Uterus (tissue), 4 donors: Measurements from ENCODE around the gene CACNB1. TPM values are rescaled to one million over a fixed set of nuclear protein-coding genes. Genes with fewer than 3 reads are reported as not detected.

Experiments used
- DNase-seq, 2 donors: peaks; one replicate each; pipeline ENCODE4 v3.0.0-alpha.2; 2019 to 2020
- H3K27ac ChIP-seq, 2 donors: fragments of 200-600 bp; sonication (generic); 1 replicate in 1 of 2; 2 replicates in 1 of 2; pipeline ENCODE4 v1.5.1; 2016 to 2018
- H3K27me3 ChIP-seq, 2 donors: fragments of 200-600 bp; sonication (generic); one replicate each; pipeline ENCODE4 v1.5.1; 2018 to 2019; ENCODE audit warnings: control low read depth in 1 of 2
- H3K36me3 ChIP-seq, 2 donors: fragments of 200-600 bp; sonication (generic); one replicate each; pipeline ENCODE4 v1.5.1; 2019; ENCODE audit warnings: control low read depth in 1 of 2
- H3K4me1 ChIP-seq, 2 donors: fragments of 200-600 bp; sonication (generic); one replicate each; pipeline ENCODE4 v1.5.1; 2018 to 2019; ENCODE audit warnings: control low read depth in 1 of 2
- H3K4me3 ChIP-seq, 2 donors: fragments of 200-600 bp; sonication (generic); 1 replicate in 1 of 2; 2 replicates in 1 of 2; pipeline ENCODE4 v1.5.1; 2018 to 2019; ENCODE audit warnings: mild to moderate bottlenecking in 1 of 2
- H3K9me3 ChIP-seq, 2 donors: fragments of 200-600 bp; sonication (generic); one replicate each; pipeline ENCODE4 v1.5.1; 2019; ENCODE audit warnings: control low read depth in 1 of 2
- CTCF ChIP-seq, 4 experiments: fragments of 200-600 bp in 2 of 4; fragments of 450-650 bp in 2 of 4; sonication (generic) in 2 of 4; IDR thresholded peaks; one replicate each; pipeline ENCODE4 v1.5.1; 2016 to 2019; ENCODE audit warnings: antibody characterized with exemption in 4 of 4, mild to moderate bottlenecking in 2 of 4, moderate library complexity in 1 of 4
- POLR2A ChIP-seq, 2 donors: fragments of 450-650 bp; IDR thresholded peaks; one replicate each; pipeline ENCODE4 v1.6.1; 2016; ENCODE audit warnings: antibody characterized with exemption in 2 of 2, mild to moderate bottlenecking in 1 of 2, moderate library complexity in 1 of 2
- intact Hi-C: fragments of 100-400 bp; cut with DNase I; formaldehyde crosslinking; loops from one replicate; pipeline ENCODE4 v1.15.1; 2023; ENCODE audit warnings: low total_unique reads
- total RNA-seq, 4 donors: library from RNA; depleted of rRNA in 3 of 4; stranded (reverse); fragments of >200 nt in 3 of 4; gene quantifications; one replicate each; pipeline versions ENCODE4 v1.1.0 to v1.2.4, GENCODE V29; 2014 to 2023
- donor health status: DM: yes; HTN: yes; CAD: no.

The CACNB1 gene
- total RNA-seq, 4 donors from 2014 or later = 5.6 to 23.3 (median 8.4) TPM

- DNase-seq = no peak
- intact Hi-C loops = no loop called here
- Histone ChIP-seq H3K27me3 (no peaks in the 10 kb centered on the region), H3K4me3 (no peak overlapping the region), H3K9me3 (no peaks in the 10 kb centered on the region), H3K27ac (no peak overlapping the region), H3K4me1 (peaks cover 0 to 16% of the 10 kb centered on the region in 2 donors), H3K36me3 (no peaks in the 10 kb centered on the region)
- TF ChIP-seq POLR2A (IDR thresholded peaks at IDR 0.05) (no peak), CTCF (IDR thresholded peaks at IDR 0.05) (no peak)
Observed at GRCh38 chr17:39191750-39192510, 5.5 kb downstream of the CACNB1 start.

- Histone ChIP-seq H3K36me3 (no peaks in the 10 kb centered on the region), H3K4me3 (no peak overlapping the region), H3K27me3 (no peaks in the 10 kb centered on the region), H3K4me1 (no peaks in the 10 kb centered on the region), H3K27ac (no peak overlapping the region), H3K9me3 (no peaks in the 10 kb centered on the region)
- DNase-seq = no peak
- intact Hi-C loops = no loop called here
- no peak for TF ChIP-seq POLR2A (IDR thresholded peaks at IDR 0.05)
- no peak for TF ChIP-seq CTCF (IDR thresholded peaks at IDR 0.05)
Observed at GRCh38 chr17:39187152-39187830, 10.2 kb downstream of the CACNB1 start.

GRCh38 chr17:39186481-39187002 is 10.9 kb downstream of the CACNB1 start:
- intact Hi-C loops = no loop called here
- Histone ChIP-seq H3K27ac (no peak overlapping the region), H3K4me3 (no peak overlapping the region), H3K9me3 (no peaks in the 10 kb centered on the region), H3K4me1 (no peaks in the 10 kb centered on the region), H3K27me3 (no peaks in the 10 kb centered on the region), H3K36me3 (no peaks in the 10 kb centered on the region)
- no peak for DNase-seq
- TF ChIP-seq POLR2A (IDR thresholded peaks at IDR 0.05) (no peak), CTCF (IDR thresholded peaks at IDR 0.05) (no peak)

- no peaks in the 10 kb centered on the region for H3K27me3 ChIP-seq
- H3K4me1 ChIP-seq = no peaks in the 10 kb centered on the region
- intact Hi-C loops = no loop called here
- TF ChIP-seq POLR2A (IDR thresholded peaks at IDR 0.05) (no peak), CTCF (IDR thresholded peaks at IDR 0.05) (no peak)
- no peaks in the 10 kb centered on the region for H3K36me3 ChIP-seq
- H3K9me3 ChIP-seq = no peaks in the 10 kb centered on the region
- no peak overlapping the region for H3K4me3 ChIP-seq
- no peak for DNase-seq
- H3K27ac ChIP-seq = no peak overlapping the region
Observed at GRCh38 chr17:39183720-39184119, 13.7 kb downstream of the CACNB1 start.

GRCh38 chr17:39183045-39183444 is 14.4 kb downstream of the CACNB1 start:
- intact Hi-C loops = no loop called here
- Histone ChIP-seq H3K27me3 (no peaks in the 10 kb centered on the region), H3K4me3 (no peak overlapping the region), H3K4me1 (no peaks in the 10 kb centered on the region), H3K27ac (no peak overlapping the region), H3K9me3 (no peaks in the 10 kb centered on the region), H3K36me3 (no peaks in the 10 kb centered on the region)
- no peak for DNase-seq
- TF ChIP-seq POLR2A (IDR thresholded peaks at IDR 0.05) (no peak), CTCF (IDR thresholded peaks at IDR 0.05) (no peak)
